Measurements from ENCODE around the gene SLC30A10.

DNA sequence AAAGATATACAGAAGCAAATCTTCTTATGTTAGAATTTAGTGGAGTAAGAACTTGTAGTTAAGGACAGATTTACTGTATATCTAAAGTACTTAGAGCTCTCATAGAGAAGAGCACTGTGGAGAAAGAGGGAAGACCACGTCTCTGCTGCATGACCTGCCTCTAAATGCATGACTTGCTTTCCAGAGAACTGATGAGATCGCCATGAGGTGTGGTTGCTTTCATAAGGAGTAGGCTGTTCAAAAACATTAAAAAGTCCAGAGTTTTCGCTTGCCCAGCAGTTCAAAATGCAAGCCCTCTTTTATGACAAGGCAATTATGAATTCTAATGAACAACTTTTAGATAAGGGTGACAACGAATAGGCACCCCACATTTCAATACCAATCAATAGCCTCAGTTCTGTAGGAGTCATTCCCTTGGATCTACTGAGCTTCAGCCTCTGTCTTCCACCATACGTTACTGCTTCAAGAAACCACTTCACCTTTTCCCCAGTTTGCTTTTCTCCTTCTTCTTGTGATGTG lies 24.9 kb downstream of the SLC30A10 start:
- TF ChIP-seq, protein P1, sequence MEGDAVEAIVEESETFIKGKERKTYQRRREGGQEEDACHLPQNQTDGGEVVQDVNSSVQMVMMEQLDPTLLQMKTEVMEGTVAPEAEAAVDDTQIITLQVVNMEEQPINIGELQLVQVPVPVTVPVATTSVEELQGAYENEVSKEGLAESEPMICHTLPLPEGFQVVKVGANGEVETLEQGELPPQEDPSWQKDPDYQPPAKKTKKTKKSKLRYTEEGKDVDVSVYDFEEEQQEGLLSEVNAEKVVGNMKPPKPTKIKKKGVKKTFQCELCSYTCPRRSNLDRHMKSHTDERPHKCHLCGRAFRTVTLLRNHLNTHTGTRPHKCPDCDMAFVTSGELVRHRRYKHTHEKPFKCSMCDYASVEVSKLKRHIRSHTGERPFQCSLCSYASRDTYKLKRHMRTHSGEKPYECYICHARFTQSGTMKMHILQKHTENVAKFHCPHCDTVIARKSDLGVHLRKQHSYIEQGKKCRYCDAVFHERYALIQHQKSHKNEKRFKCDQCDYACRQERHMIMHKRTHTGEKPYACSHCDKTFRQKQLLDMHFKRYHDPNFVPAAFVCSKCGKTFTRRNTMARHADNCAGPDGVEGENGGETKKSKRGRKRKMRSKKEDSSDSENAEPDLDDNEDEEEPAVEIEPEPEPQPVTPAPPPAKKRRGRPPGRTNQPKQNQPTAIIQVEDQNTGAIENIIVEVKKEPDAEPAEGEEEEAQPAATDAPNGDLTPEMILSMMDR (IDR thresholded peaks at IDR 0.05): no peak
- TF ChIP-seq SIN3A (IDR thresholded peaks at IDR 0.05; ENCODE audit: borderline replicate concordance, insufficient read depth, low read depth, low read length): no peak
- no peak for TF ChIP-seq POLR2AphosphoS5 (IDR thresholded peaks at IDR 0.05; ENCODE audit: low read depth, low read length)
